ENCODE results near the gene CNOT6.

The CNOT6 gene

DNA sequence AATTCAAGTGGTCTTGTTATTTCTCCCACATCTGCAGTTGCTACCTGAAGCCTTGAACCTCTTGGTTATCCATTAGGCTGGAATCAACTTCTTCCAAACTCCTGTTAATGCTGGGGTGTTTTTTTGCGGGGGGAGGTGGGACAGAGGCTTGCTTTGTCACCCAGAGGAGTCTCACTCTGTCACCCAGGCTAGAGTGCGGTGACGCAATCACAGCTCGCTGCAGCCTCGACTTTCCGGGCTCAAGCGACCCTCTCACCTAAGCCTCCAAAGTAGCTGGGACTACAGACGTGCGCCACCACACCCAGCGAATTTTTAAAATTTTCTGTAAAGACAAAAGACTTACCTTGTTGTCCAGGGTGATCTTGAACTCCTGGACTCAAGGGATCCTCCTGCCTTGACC, 92.7 kb downstream of the CNOT6 start:
- peaks cover 55% of the 10 kb centered on the region for H3K27me3 Mint-ChIP-seq
- H3K36me3 Mint-ChIP-seq (ENCODE audit: low read depth) = no peaks in the 10 kb centered on the region
- intact Hi-C loops (cut with micrococcal nuclease) = no loop called here
- H3K27ac Mint-ChIP-seq = no peak overlapping the region
- H3K9me3 Mint-ChIP-seq = no peaks in the 10 kb centered on the region
- H3K4me1 Mint-ChIP-seq (ENCODE audit: low read depth) = peaks cover 16% of the 10 kb centered on the region
- H3K4me3 Mint-ChIP-seq = no peak overlapping the region

DNA sequence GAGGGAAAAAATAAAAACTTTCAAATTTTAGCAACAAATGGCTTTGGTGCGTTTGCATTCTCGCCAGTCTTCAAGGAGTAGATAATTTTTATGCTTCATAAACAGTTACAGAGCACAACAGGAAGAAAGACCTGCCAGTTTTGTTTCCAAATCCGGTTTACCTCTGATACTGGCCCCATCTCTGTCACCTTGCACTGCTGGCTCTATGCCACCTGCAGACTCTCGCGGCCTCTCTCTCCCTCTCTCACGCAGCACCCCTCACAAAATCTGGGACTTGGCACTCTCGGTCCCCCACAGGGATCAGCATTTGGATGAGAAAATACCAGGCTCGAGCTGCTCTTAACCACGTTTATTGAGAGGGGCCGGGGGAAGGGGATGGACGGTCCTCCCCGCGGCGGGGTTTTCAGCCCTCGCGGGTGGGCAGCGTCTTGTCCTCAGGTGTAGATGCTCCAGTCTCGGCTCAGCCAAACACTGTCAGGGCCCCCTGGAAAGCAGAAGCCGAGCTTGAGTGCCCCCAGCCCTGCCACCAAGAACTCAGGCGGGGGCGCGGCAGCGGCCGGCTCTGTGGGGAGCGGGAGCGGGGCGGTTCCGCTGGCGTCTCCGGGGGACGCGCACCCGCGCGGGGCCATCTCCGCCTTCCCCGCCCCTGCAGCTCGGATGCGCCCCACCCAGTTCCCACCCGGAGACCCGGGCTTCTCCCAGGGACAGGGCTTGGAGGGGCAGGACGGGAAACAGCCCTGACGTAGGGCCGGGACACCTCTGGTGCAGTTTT, 95.8 kb downstream of the CNOT6 start:
- Mint-ChIP-seq H3K27ac (no peak overlapping the region), H3K4me3 (no peak overlapping the region), H3K4me1 (ENCODE audit: low read depth) (peaks cover 21% of the 10 kb centered on the region), H3K36me3 (ENCODE audit: low read depth) (no peaks in the 10 kb centered on the region), H3K9me3 (no peaks in the 10 kb centered on the region), H3K27me3 (peaks cover 62% of the 10 kb centered on the region)
- intact Hi-C loops (cut with micrococcal nuclease) = no loop called here

DNA sequence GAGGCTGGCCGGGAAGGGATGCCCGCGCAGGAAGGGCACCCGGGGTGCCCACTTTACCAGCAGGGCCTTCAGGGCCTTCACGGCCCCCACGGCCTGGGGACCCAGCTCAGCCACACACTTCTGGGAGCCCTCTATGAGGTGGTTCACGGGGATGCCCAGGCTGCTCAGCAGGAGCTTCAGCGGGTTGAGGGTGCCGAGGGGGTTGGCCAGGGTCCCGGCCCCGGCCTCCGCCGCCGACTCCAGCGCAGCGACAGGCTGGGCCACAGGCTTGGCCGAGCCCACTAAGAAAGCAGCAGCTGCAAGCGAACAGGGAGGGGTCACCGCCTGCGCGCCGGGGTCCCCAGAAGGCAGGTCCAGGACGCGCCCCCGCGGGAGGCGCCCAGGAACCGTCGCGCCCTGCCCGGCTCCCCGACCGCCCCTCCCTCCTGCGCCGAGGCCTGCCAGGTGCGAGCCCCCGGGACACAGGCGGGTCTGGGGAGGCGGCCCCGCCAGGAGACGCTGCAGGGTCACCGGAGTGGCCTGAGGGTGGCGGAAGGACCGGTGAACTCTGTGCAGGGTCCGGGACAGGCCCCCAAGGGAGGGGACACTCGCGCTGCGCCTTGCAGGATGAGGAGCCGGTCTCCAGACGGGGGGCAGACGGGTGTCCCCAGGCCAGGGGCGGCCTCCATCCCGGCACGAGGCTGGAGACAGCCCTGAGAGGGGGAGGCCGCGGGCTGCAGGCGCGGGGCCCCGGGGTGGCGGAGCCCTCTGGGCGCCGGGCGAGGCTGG, 96.5 kb downstream of the CNOT6 start:
- Mint-ChIP-seq H3K27ac (no peak overlapping the region), H3K36me3 (ENCODE audit: low read depth) (no peaks in the 10 kb centered on the region), H3K9me3 (no peaks in the 10 kb centered on the region), H3K4me1 (ENCODE audit: low read depth) (peaks cover 21% of the 10 kb centered on the region), H3K27me3 (peaks cover 58% of the 10 kb centered on the region), H3K4me3 (peak overlapping the region; percentile 35)
- intact Hi-C loops (cut with micrococcal nuclease) = no loop called here

DNA sequence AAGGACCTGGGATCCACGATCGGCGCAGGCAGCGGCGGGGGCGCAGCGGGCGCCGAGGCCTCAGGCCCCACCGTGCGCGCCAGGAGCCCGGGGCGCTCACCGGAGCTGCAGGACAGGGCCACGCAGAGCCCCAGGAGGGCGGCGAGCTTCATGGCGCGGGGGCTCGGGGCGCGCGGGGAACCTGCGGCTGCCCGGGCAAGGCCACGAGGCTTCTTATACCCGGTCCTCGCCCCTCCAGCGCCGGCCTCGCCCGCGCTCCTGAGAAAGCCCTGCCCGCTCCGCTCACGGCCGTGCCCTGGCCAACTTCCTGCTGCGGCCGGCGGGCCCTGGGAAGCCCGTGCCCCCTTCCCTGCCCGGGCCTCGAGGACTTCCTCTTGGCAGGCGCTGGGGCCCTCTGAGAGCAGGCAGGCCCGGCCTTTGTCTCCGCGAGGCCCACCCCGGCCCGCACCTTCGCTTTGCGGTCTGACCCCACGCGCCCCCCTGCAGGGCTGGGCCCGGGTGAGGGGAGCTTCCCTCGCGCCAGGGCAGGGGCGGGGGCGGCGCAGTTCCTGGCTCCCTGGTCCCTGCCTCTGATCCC, 97.2 kb downstream of the CNOT6 start, which contains the start of gene SCGB3A1:
Gene SCGB3A1 (minus strand): TSS at position 189 of the 577 bp plus-strand sequence. CDS start 37 bp downstream, at position 152.
- Mint-ChIP-seq H3K4me1 (ENCODE audit: low read depth) (peaks cover 21% of the 10 kb centered on the region), H3K27me3 (peaks cover 56% of the 10 kb centered on the region), H3K36me3 (ENCODE audit: low read depth) (no peaks in the 10 kb centered on the region), H3K9me3 (no peaks in the 10 kb centered on the region), H3K27ac (no peak within 1 kb of the TSS), H3K4me3 (peak within 1 kb of the TSS; percentile 35)
- intact Hi-C loops (cut with micrococcal nuclease) = no loop called here

DNA sequence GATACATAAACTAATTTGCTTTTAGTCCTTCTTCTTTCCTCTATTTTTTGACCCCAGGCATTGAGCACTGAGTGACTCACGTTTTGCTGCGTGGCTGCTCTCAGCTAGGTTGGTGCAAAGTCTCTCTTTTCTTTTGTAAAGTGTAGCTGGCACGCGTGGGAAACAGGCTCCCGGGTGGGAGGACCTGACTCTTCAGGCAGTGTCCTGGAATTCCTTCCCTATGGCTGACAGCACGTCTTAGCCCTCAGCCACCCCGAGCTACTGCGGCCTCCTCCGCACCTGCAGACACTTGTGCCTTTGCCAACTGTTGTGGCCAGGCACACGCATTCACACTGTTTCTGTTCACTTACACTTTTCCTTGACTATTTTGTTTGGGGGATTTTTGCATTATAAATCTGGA, 98.0 kb downstream of the CNOT6 start:
- Mint-ChIP-seq H3K4me3 (no peak overlapping the region), H3K4me1 (ENCODE audit: low read depth) (peaks cover 21% of the 10 kb centered on the region), H3K27ac (no peak overlapping the region), H3K9me3 (no peaks in the 10 kb centered on the region), H3K36me3 (ENCODE audit: low read depth) (no peaks in the 10 kb centered on the region), H3K27me3 (peaks cover 53% of the 10 kb centered on the region)
- intact Hi-C loops (cut with micrococcal nuclease) = no loop called here

DNA sequence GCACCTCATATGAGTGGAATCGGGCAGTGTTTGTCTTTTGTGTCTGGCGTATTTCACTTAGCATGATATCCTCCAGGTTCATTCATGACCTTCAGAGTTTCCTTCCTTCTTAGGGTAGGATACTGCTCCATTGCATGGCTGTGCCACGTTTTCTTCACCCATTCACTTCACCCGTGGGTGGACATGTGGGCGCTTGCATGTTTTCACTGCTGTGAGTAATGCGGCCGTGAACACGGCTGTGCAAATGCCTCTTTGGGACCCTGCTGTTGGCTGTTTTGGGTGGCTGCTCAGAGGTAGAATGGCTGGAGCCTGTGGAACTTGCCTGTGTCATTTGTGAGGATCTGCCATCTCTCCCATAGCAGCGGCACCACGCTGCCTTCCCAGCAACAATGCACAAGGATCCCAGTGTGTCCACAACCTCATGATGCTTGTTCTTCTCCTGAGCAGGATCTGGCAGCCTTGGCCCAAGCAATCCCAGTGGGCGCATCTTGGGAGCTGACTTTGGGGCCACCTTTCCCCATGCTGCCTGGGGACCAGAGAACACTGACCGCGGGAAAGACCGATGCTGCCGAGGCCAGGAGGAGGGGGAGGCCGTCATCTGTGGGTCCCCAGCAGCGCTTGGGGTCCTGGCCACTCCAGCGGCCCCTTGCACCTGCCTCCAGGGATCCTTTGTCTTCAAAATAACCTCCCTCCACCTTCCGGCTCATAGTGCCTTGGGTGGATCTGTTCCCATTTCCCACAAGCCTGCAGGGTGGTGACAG, 99.4 kb downstream of the CNOT6 start:
- Mint-ChIP-seq H3K36me3 (ENCODE audit: low read depth) (no peaks in the 10 kb centered on the region), H3K4me1 (ENCODE audit: low read depth) (peaks cover 13% of the 10 kb centered on the region), H3K27me3 (peaks cover 45% of the 10 kb centered on the region), H3K9me3 (no peaks in the 10 kb centered on the region), H3K27ac (no peak overlapping the region), H3K4me3 (no peak overlapping the region)
- intact Hi-C loops (cut with micrococcal nuclease) = no loop called here

DNA sequence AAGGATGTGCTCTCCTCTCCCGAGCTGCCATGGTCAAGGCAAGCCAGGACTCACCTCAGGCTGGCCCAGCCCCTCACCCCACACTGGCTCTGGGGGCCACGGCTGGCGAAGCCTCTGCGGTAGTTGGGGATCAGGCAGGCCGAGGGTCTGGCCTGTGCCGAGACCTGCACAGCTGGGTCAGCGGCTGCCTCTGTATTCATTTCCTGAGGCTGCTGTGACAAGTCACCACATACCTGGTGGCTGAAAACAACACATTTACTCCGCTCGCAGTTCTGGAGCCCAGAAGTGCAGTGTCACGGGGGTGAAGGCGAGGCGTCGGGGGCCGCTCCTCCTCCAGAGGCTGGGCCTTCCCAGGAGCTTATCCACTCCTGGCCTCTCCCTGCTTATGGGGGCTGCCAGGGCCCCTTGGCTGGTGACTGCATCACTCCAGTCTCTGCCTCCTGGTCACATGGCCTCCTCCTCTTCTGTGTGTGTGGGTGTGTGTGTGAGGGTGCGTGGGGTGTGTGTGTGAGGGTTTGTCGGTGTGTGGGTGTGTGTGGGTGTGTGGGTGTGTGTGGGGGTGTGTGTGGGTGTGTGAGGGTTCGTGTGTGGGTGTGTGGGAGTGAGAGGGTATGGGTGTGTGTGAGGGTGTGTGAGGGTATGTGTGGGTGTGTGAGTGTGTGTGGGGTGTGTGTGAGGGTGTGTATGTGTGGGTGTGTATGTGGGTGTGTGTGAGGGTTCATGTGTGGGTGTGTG, 100.3 kb downstream of the CNOT6 start:
- H3K4me3 Mint-ChIP-seq = no peak overlapping the region
- H3K27me3 Mint-ChIP-seq = peaks cover 37% of the 10 kb centered on the region
- H3K27ac Mint-ChIP-seq = no peak overlapping the region

DNA sequence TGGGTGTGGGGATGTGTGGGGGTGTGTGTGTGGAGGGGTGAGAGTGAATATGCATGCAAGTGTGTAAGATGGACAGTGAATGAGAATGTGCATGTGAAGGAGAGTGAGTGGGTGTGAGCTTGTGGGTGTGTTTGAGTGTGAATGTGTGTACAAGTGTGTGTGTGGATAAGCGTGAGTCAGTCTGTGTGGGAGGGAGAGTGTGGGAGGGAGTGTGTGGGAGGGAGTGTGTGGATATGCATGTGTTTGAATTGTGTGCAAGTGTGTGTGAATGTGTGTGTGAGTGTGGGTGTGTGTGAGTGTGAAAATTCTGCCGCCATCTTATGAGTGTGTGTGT, 100.8 kb downstream of the CNOT6 start:
- H3K9me3 Mint-ChIP-seq = no peaks in the 10 kb centered on the region
- H3K27me3 Mint-ChIP-seq = peaks cover 31% of the 10 kb centered on the region
- intact Hi-C loops (cut with micrococcal nuclease) = no loop called here
- H3K4me1 Mint-ChIP-seq (ENCODE audit: low read depth) = peaks cover 7% of the 10 kb centered on the region
- no peak overlapping the region for H3K4me3 Mint-ChIP-seq
- no peak overlapping the region for H3K27ac Mint-ChIP-seq
- H3K36me3 Mint-ChIP-seq (ENCODE audit: low read depth) = no peaks in the 10 kb centered on the region

More for the DNA sequence above, 100.3 kb downstream of the CNOT6 start:
- no peaks in the 10 kb centered on the region for H3K36me3 Mint-ChIP-seq (ENCODE audit: low read depth)
- intact Hi-C loops (cut with micrococcal nuclease) = no loop called here
- H3K9me3 Mint-ChIP-seq = no peaks in the 10 kb centered on the region
- peaks cover 10% of the 10 kb centered on the region for H3K4me1 Mint-ChIP-seq (ENCODE audit: low read depth)

DNA sequence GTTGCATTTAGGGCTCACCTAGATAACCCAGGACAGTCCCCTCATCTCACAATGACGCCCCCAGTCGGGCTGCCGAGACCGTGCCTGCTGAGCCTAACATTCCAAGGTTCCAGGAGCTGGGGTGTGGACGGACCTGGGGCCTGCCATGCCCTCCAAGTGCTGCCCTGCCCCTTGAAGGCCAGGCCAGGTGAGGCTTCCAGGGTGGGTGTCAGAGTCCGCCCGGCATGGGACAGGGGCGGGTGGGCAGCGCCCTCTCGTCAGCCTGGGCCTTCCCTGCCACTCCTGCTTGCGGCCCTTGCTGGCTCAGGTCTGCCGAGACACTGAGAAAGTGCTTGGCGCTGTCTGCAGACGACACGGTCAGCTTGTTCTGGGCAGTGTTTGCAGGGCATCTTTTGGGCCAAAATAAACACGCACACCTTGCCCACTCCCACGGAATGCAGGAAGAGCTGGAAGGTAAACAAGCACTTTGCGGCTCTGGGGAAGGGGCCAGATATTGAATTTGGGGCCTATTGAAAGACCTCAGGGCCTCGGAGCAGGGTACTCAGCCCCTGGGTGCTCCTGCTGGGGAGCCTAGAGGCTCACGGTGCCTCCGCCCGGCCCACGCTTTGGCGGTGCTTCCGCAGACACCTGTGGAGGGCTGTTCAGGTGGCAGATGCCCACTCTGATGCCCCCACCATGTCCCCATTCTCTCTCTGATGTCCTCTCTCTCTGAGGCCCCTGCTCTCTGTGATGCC, 101.4 kb downstream of the CNOT6 start:
- H3K27me3 Mint-ChIP-seq = peaks cover 26% of the 10 kb centered on the region
- peaks cover 5% of the 10 kb centered on the region for H3K4me1 Mint-ChIP-seq (ENCODE audit: low read depth)
- no peak overlapping the region for H3K27ac Mint-ChIP-seq
- no peaks in the 10 kb centered on the region for H3K36me3 Mint-ChIP-seq (ENCODE audit: low read depth)
- no peak overlapping the region for H3K4me3 Mint-ChIP-seq
- intact Hi-C loops (cut with micrococcal nuclease) = no loop called here
- no peaks in the 10 kb centered on the region for H3K9me3 Mint-ChIP-seq

DNA sequence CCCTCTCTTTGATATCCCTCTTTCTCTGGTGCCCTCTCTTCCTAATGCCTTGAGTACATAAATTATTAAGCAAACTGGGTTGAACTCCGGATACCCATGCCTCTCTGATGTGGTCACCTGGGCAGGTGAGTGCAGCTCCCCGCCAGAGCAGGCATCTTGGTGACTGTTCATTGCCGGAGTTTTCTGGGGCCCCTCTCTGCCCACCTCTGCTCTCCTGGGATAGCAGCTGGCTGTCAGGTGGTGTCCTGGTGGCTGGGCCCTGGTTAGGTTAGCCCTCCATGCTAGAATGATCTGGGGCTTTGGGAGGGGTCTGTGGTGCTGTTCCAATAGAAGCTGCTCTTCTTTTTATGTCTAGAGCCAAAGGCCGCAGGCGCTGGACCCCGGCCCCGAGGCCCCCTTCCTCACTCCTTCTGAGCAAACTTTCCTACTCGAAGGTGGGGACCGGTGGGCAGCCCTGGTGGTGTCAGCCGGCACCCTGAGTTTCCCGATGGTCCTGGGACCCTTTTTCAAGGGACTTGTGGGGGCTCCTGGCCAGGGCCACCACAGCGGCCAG, 102.0 kb downstream of the CNOT6 start:
- peaks cover 21% of the 10 kb centered on the region for H3K27me3 Mint-ChIP-seq
- peaks cover 5% of the 10 kb centered on the region for H3K4me1 Mint-ChIP-seq (ENCODE audit: low read depth)
- no peak overlapping the region for H3K4me3 Mint-ChIP-seq
- no peak overlapping the region for H3K27ac Mint-ChIP-seq
- intact Hi-C loops (cut with micrococcal nuclease) = no loop called here
- H3K36me3 Mint-ChIP-seq (ENCODE audit: low read depth) = no peaks in the 10 kb centered on the region
- no peaks in the 10 kb centered on the region for H3K9me3 Mint-ChIP-seq

DNA sequence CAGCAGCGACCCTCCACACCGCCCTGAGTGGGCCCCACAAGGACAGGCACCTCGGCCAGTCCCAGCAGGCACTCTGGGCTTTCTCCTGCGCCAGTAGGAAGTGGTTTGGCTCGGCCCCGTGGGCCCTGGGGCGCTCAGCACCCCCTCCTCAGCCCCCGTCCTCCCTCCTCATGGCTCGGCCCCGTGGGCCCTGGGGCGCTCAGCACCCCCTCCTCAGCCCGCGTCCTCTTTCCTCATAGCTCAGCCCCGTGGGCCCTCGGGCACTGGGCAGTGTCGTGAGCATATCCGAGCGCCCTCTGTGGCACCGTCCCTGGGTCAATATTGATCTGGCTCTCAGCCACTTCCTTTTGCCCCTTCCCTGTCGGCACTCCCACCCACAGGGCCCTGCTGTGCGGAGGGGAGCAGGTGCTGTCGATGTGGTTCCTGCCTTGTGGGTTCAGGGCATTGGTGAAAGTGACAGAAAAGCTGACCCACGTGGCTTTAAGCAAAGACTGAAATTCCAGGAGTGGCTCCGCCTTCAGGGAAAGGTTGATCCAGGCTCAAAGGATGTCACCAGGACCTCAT, 102.6 kb downstream of the CNOT6 start:
- Mint-ChIP-seq H3K27me3 (peaks cover 20% of the 10 kb centered on the region), H3K4me1 (ENCODE audit: low read depth) (peaks cover 5% of the 10 kb centered on the region), H3K27ac (no peak overlapping the region), H3K4me3 (no peak overlapping the region), H3K36me3 (ENCODE audit: low read depth) (no peaks in the 10 kb centered on the region), H3K9me3 (no peaks in the 10 kb centered on the region)
- intact Hi-C loops (cut with micrococcal nuclease) = no loop called here

DNA sequence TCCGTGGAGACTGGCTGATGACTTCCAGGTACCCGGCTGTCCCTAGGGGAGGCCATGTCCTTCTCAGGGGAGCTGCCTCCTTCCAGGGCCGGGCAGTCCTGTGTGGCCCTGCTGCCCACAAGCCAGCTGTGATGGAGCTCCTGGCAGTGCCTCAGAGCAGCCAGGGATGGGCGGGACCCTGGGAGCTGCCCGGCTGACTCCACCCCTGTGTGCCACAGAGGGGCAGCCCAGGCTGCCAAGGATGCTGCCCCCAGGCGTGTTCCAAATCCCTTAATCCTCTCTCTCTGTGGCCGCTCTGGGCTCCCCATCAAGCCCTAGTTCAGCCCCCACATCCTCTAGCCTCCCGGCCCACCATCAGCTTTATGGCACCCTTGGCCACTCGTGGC, 104.1 kb downstream of the CNOT6 start:
- Mint-ChIP-seq H3K36me3 (ENCODE audit: low read depth) (no peaks in the 10 kb centered on the region), H3K27ac (no peak overlapping the region), H3K4me3 (no peak overlapping the region), H3K27me3 (peaks cover 7% of the 10 kb centered on the region), H3K4me1 (ENCODE audit: low read depth) (no peaks in the 10 kb centered on the region), H3K9me3 (no peaks in the 10 kb centered on the region)
- intact Hi-C loops (cut with micrococcal nuclease) = no loop called here
